Chondrocyte (in vitro differentiated cells): Measurements from ENCODE around the gene TSPAN2. TPM values are rescaled to one million over a fixed set of nuclear protein-coding genes. Genes with fewer than 3 reads are reported as not detected.
"Not testable (repeated sequence)": the region's sequence is repeated elsewhere in the genome, so short reads cannot be mapped to it uniquely, and the experiment has no call there.

Experiments
- DNase-seq: peaks from one replicate; pipeline ENCODE4 v3.0.0; 2021; ENCODE audit warnings: mixed read lengths, low spot score
- H3K27ac Mint-ChIP-seq: one replicate; pipeline ENCODE4 v1.8.0; 2021; ENCODE audit warnings: mild to moderate bottlenecking, moderate library complexity, mixed read lengths; ENCODE audit not compliant: unreplicated experiment
- H3K27me3 Mint-ChIP-seq: 2 replicates; pipeline ENCODE4 v1.8.0; 2021; ENCODE audit warnings: low read depth, mixed read lengths
- H3K36me3 Mint-ChIP-seq: 2 replicates; pipeline ENCODE4 v1.8.0; 2021; ENCODE audit warnings: low read depth, mixed read lengths
- H3K4me1 Mint-ChIP-seq: 2 replicates; pipeline ENCODE4 v1.8.0; 2021; ENCODE audit warnings: low read depth, mild to moderate bottlenecking, mixed read lengths
- H3K4me3 Mint-ChIP-seq: one replicate; pipeline ENCODE4 v1.8.0; 2021; ENCODE audit warnings: mild to moderate bottlenecking, moderate library complexity, mixed read lengths; ENCODE audit not compliant: unreplicated experiment
- H3K9me3 Mint-ChIP-seq: 2 replicates; pipeline ENCODE4 v1.8.0; 2021; ENCODE audit warnings: low read depth, mixed read lengths
- total RNA-seq: library from RNA; stranded (reverse); gene quantifications from 3 replicates; pipeline ENCODE4 v1.2.1, GENCODE V29; 2021
- TF ChIP-seq, protein P1 (sequence below): fragments of 200-600 bp; sonication (generic); IDR thresholded peaks from 2 replicates; pipeline ENCODE4 v1.5.0; 2021; ENCODE audit warnings: antibody characterized with exemption, mild to moderate bottlenecking, moderate library complexity

The TSPAN2 gene
- total RNA-seq, 1 donor from 2014 or later = 218 TPM

GRCh38 chr1:115029526-115029925 lies 59.8 kb downstream of the TSPAN2 start, which contains the start of gene TSHB:
Gene TSHB (plus strand): TSS chr1:115029826. CDS start chr1:115033363, 3,537 bp downstream.
- no peak within 1 kb of the TSS for H3K4me3 Mint-ChIP-seq
- peaks cover 9% of the 10 kb centered on the region for H3K27me3 Mint-ChIP-seq
- no peak within 1 kb of the TSS for H3K27ac Mint-ChIP-seq

GRCh38 chr1:115023593-115023992 lies 65.7 kb downstream of the TSPAN2 start:
- H3K4me3 Mint-ChIP-seq = no peak overlapping the region
- DNase-seq = no peak
- H3K36me3 Mint-ChIP-seq = peaks cover 6% of the 10 kb centered on the region
- no peak overlapping the region for H3K27ac Mint-ChIP-seq
- H3K27me3 Mint-ChIP-seq = peaks cover 36% of the 10 kb centered on the region
- TF ChIP-seq, protein P1, sequence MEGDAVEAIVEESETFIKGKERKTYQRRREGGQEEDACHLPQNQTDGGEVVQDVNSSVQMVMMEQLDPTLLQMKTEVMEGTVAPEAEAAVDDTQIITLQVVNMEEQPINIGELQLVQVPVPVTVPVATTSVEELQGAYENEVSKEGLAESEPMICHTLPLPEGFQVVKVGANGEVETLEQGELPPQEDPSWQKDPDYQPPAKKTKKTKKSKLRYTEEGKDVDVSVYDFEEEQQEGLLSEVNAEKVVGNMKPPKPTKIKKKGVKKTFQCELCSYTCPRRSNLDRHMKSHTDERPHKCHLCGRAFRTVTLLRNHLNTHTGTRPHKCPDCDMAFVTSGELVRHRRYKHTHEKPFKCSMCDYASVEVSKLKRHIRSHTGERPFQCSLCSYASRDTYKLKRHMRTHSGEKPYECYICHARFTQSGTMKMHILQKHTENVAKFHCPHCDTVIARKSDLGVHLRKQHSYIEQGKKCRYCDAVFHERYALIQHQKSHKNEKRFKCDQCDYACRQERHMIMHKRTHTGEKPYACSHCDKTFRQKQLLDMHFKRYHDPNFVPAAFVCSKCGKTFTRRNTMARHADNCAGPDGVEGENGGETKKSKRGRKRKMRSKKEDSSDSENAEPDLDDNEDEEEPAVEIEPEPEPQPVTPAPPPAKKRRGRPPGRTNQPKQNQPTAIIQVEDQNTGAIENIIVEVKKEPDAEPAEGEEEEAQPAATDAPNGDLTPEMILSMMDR = no peak
- H3K4me1 Mint-ChIP-seq = no peaks in the 10 kb centered on the region
- peaks cover 9% of the 10 kb centered on the region for H3K9me3 Mint-ChIP-seq

More at GRCh38 chr1:115029526-115029925, 59.8 kb downstream of the TSPAN2 start, which contains the start of gene TSHB:
- peaks cover 4% of the 10 kb centered on the region for H3K4me1 Mint-ChIP-seq
- H3K36me3 Mint-ChIP-seq = peaks cover 2% of the 10 kb centered on the region
- H3K9me3 Mint-ChIP-seq = peaks cover 3% of the 10 kb centered on the region
- no peak for DNase-seq
- TF ChIP-seq, protein P1 = no peak

DNA sequence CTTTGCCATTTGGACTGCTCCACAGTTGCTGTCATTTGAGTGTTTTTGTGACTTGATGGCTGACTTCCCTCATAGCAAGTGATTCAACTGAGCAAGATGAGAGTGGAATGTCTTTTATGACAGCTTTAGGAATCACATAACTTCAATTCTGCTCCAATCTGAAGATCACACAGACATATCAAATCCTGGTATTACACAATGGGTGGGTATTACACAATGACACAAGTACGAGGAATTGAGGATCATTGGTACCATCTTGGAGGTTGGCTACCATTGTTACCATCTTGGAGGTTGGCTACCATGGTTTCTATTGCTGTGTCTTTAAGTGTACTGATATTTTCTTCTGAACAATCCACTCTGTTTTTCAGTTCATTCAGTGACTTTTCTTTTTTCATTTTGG lies 68.2 kb downstream of the TSPAN2 start:
- peaks cover 43% of the 10 kb centered on the region for H3K27me3 Mint-ChIP-seq
- H3K27ac Mint-ChIP-seq = no peak overlapping the region
- H3K9me3 Mint-ChIP-seq = peaks cover 9% of the 10 kb centered on the region
- no peaks in the 10 kb centered on the region for H3K4me1 Mint-ChIP-seq
- H3K4me3 Mint-ChIP-seq = no peak overlapping the region
- H3K36me3 Mint-ChIP-seq = peaks cover 7% of the 10 kb centered on the region
- TF ChIP-seq, protein P1 = no peak
- DNase-seq = no peak

GRCh38 chr1:115019549-115019948 lies 69.8 kb downstream of the TSPAN2 start:
- not testable (repeated sequence) for H3K27ac Mint-ChIP-seq, DNase-seq, H3K36me3 Mint-ChIP-seq

GRCh38 chr1:115013792-115014191 lies 75.5 kb downstream of the TSPAN2 start:
- H3K4me3 Mint-ChIP-seq = no peak overlapping the region
- H3K27ac Mint-ChIP-seq = no peak overlapping the region
- DNase-seq = no peak
- H3K27me3 Mint-ChIP-seq = peaks cover 20% of the 10 kb centered on the region
- TF ChIP-seq, protein P1 = no peak
- H3K4me1 Mint-ChIP-seq = no peaks in the 10 kb centered on the region
- peaks cover 9% of the 10 kb centered on the region for H3K9me3 Mint-ChIP-seq
- H3K36me3 Mint-ChIP-seq = peaks cover 4% of the 10 kb centered on the region

More at GRCh38 chr1:115019549-115019948, 69.8 kb downstream of the TSPAN2 start:
- not testable (repeated sequence) for H3K4me3 Mint-ChIP-seq, H3K9me3 Mint-ChIP-seq, H3K4me1 Mint-ChIP-seq
- peaks cover 38% of the 10 kb centered on the region for H3K27me3 Mint-ChIP-seq

- H3K4me3 Mint-ChIP-seq = no peak overlapping the region
- H3K27ac Mint-ChIP-seq = no peak overlapping the region
- H3K9me3 Mint-ChIP-seq = peaks cover 4% of the 10 kb centered on the region
- H3K4me1 Mint-ChIP-seq = no peaks in the 10 kb centered on the region
- no peak for DNase-seq
- TF ChIP-seq, protein P1 = no peak
- H3K36me3 Mint-ChIP-seq = no peaks in the 10 kb centered on the region
- H3K27me3 Mint-ChIP-seq = peaks cover 14% of the 10 kb centered on the region
These were observed 76.9 kb downstream of the TSPAN2 start for GRCh38 chr1:115012434-115012833.
